ENCODE results near the gene EMC6.

DNA sequence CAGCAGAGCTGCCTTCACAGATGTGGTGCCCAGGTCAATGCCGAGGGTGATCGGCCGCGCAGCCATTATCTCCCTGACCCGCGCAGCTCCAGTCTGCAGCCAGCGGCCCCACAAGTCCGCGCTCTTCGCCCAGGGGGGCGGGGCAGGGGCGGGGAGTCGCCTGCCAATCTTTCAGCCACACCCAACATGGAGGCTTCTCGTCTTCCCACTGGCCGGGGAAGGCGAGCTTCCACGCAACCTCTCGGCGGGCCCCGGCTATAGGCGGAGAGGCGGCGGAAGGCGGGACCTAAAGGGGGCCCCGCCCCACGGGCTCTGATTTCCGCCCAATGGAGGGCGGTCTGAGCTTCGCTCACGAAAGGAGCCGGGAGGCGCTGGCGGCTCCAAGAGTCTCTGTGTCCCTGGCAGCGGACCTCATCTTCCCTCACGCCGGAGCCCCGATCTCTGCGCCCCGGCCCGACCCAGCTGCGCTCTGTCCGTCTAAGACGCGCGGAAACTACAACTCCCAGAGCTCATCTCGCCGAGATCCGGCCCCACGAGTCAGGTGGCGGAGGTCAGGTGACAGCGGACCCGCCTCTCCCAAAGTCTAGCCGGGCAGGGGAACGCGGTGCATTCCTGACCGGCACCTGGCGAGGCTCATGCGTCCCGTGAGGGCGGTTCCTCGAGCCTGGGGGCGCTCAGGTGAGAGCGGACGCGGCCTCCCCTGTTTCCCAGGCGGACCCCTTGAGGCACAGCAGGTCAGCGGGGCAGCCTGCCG lies 32.3 kb upstream of the EMC6 start, which contains the start of the genes CTNS and SHPK:
- TF ChIP-seq, protein P1, sequence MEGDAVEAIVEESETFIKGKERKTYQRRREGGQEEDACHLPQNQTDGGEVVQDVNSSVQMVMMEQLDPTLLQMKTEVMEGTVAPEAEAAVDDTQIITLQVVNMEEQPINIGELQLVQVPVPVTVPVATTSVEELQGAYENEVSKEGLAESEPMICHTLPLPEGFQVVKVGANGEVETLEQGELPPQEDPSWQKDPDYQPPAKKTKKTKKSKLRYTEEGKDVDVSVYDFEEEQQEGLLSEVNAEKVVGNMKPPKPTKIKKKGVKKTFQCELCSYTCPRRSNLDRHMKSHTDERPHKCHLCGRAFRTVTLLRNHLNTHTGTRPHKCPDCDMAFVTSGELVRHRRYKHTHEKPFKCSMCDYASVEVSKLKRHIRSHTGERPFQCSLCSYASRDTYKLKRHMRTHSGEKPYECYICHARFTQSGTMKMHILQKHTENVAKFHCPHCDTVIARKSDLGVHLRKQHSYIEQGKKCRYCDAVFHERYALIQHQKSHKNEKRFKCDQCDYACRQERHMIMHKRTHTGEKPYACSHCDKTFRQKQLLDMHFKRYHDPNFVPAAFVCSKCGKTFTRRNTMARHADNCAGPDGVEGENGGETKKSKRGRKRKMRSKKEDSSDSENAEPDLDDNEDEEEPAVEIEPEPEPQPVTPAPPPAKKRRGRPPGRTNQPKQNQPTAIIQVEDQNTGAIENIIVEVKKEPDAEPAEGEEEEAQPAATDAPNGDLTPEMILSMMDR (IDR thresholded peaks at IDR 0.05; ENCODE audit: low read depth, low read length, poor library complexity, severe bottlenecking) = no peak
- TF ChIP-seq EZH2phosphoT487 (IDR thresholded peaks at IDR 0.05; ENCODE audit: borderline replicate concordance, low read length) = no peak

Data from DOHH2 (cell line).